ENCODE data around the gene ZNF628.
"Not testable (repeated sequence)": the region's sequence is repeated elsewhere in the genome, so short reads cannot be mapped to it uniquely, and the experiment has no call there.

Gene ZNF628

DNA sequence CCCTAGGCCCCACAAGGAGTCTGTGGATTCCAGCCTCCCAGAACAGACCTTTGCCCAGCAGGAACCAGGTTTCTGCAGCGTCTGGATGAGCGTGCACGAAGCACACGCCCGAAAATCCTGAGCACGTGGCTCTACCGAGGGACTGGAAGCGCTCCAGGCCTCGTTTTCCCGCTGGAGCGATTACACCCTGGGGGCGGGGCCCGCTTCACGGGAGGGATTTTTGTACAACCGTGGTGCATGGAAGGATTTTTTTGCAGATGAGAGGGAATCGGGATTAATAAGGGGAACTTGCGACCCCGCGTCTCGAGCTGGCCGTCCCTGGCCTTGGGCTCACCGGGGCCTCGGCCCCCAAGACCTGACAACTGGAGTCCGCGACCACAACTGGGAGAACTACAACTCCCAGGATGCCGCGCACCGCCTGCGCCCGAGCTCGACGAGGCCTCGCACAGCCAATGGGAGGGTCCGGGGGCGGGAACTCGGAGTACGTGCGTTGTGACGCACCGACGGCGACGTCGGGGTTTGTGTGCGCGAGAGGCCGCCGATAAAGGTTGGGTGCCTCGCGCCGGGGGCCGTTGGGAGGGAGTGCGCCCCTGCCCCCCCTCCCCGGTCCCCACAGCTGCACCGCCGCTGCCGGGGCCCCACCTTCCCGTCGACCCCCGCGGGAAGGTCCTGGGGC is at the start of gene ZNF628:
Gene ZNF628 (plus strand): TSS at position 518 of the 676 bp plus-strand sequence. CDS start 3,294 bp downstream, outside the sequence.
- peak; percentile 99 for DNase-seq

DNA sequence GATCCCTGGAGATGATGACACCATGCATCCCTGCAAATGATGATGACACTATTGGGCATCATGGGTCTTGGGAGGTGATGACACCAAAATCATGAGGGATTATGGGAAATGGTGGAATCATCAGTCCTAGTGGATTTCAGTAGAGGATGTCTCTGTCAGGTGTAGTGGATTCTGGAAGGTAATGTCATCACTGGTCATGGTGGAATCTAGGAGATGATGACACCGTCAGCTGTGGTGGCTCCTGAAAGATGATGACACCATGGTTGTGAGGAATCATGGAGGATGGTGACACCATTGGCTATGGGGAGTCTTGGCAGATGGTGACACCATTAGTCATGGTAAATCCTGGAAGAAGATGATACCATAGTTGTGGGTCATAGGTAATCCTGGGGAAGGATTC is 45.2 kb upstream of the ZNF628 start:
- DNase-seq, result no peak

DNA sequence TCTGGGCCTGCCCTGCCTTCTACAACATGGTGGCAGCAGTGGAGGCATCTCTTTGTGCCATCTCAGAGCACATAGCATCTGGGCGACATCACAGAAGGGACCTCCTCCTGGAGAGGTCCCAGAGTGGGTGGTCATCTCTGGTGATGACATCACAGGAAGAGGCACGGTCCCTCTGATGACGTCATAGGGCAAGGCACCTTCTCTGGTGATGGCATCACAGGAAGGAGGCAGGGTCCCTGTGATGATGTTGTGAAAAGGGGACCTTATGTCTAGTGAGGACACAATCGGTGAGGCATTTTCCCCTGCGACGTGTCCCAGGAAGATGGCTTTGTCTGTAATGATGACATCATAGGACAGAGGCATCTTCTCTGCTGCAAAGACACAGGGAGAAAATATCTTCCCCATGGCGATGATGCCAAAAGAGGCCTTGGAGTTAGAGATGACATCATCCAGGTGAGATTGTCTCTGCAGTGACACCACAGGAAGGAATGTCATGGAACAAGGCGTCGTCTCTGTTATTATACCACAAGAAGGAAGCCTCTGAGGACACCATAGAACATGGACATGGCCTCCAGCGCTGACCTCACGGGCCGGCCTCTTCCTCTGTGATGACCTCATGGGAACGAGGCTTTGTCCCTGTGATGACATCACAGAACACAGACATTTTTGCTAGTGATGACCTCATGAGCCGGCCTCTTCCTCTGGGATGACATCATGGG is 44.0 kb upstream of the ZNF628 start:
- no peak for DNase-seq

- DNase-seq, result no peak
Observed at GRCh38 chr19:55433292-55433691, 43.1 kb upstream of the ZNF628 start.

DNA sequence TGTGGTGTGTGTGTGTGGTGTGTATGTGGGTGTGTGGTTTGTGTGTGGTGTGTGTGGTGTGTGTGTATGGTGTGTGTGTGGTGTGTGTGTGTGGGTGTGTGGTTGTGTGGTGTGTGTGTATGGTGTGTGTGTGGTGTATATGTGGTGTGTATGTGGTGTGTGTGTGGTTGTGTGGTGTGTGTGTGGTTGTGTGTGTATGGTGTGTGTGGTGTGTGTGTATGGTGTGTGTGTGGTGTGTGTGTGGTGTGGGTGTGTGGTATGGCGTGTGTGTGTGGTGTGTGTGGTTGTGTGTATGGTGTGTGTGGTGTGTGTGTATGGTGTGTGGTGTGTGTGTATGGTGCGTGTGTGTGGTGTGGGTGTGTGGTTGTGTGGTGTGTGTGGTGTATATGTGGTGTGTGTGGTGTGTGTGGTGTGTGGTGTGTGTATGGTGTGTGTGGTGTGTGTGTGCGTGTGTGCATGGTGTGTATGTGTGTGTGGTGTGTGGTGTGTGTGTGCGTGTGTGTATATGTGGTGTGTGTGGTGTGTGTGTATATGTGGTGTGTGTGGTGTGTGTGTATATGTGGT is 42.0 kb upstream of the ZNF628 start:
- DNase-seq, result no peak

GRCh38 chr19:55435020-55435419 is 41.4 kb upstream of the ZNF628 start:
- no peak for DNase-seq

GRCh38 chr19:55436847-55437246 is 39.6 kb upstream of the ZNF628 start:
- no peak for DNase-seq

- peak; percentile 85 for DNase-seq
Observed at GRCh38 chr19:55437410-55437809, 39.0 kb upstream of the ZNF628 start.

DNA sequence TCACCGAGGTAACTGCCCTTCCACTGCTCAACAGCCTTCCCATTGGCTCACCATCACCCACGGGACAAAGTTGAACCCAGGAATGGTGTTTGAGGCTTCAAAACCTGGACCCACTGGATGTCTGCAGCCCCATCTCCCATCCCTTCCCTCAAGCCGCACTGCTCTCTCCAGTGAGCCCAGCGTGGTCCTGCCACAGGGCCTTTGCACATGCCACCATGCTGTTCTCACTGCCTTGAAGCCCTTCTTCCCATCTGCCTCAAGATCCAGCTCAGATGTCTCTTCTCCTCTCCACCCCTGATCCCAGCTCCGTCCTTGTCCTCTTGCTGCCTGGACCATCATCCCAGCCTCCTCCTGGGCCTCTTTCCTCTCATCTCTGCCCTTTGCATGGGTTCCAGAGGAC is 37.4 kb upstream of the ZNF628 start:
- DNase-seq, result no peak

DNA sequence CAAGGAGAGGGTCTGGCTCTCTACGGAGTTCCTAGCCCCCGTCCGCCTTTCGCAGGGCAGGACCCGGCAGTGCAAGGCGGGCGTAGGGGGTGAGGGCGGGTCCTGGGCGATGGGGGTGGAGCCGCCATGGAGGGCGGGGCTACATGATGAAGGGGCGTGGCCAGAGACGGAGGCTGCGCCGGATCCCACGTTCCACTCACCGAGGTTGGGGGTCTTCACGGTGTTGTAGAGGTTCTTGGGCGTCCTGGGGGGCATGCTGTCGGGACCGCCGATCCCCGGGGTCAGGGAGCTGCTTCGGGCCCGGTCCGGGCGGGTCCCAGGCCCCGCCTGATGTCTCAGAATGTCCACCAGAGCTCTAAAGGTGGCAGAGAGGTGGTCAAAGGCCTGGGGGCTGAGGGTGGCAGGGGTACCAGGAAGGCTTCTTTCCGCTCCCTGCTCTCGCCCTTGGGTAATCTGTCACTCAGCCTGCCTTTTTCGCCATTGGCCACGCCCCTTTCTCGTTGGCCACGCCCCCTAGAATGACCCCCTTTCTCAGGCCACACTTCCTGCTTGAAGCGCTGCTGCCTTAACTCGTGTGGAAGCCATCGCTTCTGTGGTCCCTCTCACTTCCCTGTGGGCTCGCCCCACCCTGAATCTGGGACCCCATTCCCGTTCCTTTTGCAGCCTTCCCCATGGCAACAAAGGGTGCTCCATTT is 35.9 kb upstream of the ZNF628 start:
- DNase-seq, result no peak

- no peak for DNase-seq
Observed at GRCh38 chr19:55441319-55441691, 35.1 kb upstream of the ZNF628 start.

- no peak for DNase-seq
Observed at GRCh38 chr19:55441692-55442321, 34.6 kb upstream of the ZNF628 start.

- no peak for DNase-seq
Observed at GRCh38 chr19:55442372-55442961, 34.0 kb upstream of the ZNF628 start.

GRCh38 chr19:55443045-55443823 is 33.2 kb upstream of the ZNF628 start, which contains the start of gene SHISA7:
Gene SHISA7, minus strand, starts transcription at chr19:55443300. Its CDS starts 437 bp downstream, at chr19:55442863.
- no peak for DNase-seq

- no peak for DNase-seq
Observed at GRCh38 chr19:55443824-55444480, 32.5 kb upstream of the ZNF628 start.

- no peak for DNase-seq
Observed at GRCh38 chr19:55444646-55445045, 31.8 kb upstream of the ZNF628 start.

DNA sequence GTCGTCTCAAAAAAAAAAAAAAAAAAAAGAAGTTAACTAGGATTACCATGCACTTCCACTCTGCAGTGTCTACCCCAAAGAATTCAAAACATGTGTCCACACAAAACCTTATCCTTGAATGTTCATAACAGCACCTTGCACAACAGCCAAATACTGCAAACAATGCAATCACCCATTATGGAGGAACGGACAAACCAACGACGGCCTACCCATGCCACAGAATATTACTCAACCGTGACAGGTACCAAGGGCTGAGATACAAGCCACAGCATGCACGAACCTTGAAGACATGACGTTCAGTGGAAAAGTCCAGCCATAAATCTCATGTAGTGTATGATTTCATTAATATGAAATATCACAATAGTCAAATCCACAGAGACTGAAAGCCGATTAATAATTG is 30.4 kb upstream of the ZNF628 start:
- no peak for DNase-seq

DNA sequence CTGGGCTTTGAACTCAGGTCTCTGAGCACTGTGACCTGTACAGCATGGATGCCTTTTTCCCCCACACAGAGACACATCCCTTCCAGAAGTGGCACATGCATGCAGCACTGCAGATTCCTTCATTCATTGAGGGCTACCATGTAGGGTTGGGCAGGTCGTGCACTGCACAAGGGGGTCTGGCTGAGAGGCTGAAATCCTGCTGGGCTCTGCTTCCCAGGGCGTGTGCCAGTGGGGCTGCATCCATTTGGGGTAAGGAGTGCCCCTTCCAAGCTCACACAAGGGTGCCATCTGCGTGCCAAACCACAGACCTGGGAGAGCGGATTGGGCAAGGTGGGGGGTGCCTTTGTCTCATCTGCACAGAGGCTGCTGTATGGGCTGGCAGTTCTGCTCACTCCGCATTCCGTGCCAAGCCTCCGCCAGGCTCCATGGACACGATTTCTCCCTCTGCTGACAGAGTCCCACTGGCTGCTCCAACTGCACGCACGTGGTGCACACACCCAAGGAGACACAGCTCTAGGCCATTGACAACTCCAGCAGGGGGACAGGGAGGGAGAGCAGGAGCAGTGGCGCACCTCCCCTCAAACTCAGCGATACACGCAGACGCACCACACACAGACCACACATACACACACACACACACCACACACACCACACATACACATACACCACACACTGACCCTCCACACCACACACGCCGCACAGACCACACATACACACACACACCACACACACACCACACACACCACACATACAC is 28.8 kb upstream of the ZNF628 start:
- DNase-seq, result peak; percentile 77

DNA sequence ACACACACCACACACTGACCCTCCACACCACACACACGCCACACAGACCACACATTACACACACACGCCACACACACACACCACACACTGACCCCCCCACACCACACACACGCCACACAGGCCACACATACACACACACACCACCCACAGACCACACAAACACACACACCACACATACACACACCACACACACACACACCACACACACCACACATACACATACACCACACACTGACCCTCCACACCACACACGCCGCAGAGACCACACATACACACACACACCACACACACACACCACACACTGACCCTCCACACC is 28.3 kb upstream of the ZNF628 start:
- not testable (repeated sequence) for DNase-seq

DNA sequence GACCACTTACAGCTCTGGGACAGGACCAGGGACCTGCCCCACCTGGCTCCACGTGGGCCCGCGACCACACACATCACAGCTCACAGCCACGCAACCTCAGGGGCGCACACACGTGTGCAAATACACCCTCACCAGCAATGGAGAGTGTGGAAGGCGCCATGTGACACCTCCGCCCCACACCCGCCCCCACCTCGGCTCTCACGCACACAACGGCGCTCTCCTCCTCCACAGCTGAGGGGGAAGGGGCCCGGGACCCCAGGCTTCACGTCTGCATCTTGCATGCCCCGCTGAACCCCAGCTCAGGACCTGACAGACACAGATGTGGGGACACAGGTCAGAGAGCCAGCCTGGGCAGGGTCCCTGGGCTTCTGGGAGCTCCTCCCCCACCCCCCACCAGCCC is 26.9 kb upstream of the ZNF628 start:
- DNase-seq, result no peak
